Hematopoietic multipotent progenitor cell treated with erythropoietin and hydrocortisone succinate and interleukin-3 and kit ligand, for 6 days (in vitro differentiated cells): Measurements from ENCODE around the gene RABIF.
"Not testable (repeated sequence)": the region's sequence is repeated elsewhere in the genome, so short reads cannot be mapped to it uniquely, and the experiment has no call there.

ENCODE experiments used
- DNase-seq: peaks from one replicate; pipeline ENCODE4 v3.0.0-alpha.2; 2015

Gene RABIF

DNA sequence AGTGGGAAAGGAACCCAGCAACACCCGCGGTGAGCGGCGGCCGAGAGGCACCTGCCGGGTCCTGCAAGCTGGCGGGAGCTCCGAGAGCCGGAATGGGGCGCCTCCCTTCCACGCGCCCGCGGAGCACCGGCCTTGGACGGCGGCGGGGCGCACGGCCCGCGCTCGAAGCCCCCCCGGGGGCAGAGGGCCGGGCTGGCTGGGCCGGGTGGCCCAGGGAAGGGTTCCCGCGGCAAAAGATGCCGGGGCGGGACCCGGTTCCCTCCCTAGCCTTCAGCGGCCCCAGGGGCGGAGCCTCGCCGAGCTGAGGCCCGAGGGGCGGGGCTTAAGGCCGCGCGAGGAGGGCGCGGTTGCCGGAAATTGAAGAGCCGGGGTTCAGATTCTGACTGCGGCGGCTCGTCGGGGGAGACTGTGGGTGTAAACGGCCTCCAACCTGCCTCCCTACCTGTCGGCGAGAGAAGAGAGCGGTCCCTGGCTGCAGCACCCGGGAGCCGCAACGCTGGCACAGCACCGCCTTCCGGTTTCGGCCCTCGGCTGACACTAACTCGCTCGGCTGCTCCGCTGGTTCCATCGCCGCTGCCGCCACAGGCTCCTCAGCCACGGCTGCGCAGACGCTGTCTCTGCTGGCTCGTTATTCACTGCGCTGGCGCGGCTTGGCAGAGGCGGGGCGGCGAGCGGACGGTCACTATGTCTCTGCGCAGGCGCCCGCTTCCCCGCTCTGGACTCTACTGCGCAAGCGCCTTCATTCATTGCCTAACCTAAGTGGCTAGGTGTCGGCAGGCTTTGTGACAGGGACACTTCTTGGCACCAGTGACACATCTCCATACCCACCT, at the start of gene RABIF:
RABIF (minus strand) TSS at position 619 of the 830 bp plus-strand sequence; CDS start at position 568, 51 bp downstream.
- DNase-seq = peak; percentile 99

DNA sequence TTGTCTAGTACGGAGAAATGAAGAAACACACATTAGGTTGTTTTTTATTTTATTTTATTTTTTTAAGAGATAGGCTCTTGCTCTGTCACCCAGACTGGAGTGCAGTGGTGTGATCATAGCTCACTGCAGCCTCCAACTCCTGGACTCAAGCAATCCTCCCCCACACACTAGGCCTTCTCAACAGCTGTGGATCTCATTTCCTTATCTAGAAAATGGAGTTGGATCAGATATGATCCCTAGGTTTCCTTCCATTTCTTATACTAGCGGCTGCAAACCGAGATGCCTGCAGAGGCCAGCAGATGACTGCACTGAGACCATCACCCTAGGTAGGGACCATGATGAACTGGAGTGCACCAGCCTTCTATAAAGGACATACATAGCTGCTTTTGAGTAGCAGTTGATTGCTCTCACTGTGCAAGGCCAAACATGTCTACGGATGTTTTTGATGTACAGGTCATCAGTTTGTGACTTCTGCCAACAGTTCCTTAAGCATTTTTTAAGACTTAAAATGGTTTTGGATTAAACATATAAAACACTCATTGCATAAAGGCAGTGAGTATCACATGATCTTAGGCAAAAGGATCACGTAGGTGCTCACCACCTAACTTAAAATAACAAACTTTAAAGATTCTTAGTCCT, 49.5 kb upstream of the RABIF start:
- DNase-seq = peak; percentile 21

DNA sequence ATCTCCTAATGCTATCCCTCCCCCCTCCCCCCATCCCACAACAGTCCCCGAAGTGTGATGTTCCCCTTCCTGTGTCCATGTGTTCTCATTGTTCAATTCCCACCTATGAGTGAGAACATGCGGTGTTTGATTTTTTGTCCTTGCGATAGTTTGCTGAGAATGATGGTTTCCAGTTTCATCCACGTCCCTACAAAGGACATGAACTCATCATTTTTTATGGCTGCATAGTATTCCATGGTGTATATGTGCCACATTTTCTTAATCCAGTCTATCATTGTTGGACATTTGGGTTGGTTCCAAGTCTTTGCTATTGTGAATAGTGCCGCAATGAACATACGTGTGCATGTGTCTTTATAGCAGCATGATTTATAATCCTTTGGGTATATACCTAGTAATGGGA, 47.5 kb upstream of the RABIF start:
- DNase-seq = not testable (repeated sequence)

DNA sequence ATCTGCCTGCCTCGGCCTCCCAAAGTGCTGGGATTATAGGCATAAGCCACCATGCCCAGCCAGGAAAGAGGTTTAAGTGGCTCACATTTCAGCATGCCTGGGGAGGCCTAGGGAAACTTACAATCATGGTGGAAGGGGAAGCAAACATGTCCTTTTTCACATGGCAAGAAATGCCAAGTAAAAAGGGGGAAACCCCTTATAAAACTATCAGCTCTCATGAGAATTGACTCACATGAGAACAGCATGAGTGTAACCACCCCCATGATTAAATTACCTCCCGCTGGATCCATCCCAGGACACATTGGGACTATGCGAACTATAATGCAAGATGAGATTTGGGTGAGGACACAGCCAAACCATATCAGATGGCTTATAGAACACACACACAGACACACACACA, 46.9 kb upstream of the RABIF start:
- DNase-seq = no peak

DNA sequence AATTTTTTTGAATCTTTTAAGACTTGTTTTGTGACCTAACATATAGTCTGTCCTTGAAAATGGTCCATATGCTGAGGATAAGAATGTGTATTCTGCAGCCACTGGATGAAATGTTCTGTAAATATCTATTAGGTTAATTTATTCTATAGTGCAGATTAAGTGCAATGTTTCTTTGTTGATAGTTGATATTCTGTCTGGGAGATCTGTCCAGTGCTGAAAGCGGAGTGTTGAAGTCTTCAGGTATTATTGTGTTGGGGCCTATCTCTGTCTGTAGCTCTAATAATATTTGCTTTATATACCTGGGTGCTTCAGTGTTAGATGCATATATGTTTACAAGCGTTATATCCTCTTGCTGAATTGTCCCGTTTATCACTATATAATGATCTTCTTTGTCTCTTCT, 45.8 kb upstream of the RABIF start:
- no peak for DNase-seq

DNA sequence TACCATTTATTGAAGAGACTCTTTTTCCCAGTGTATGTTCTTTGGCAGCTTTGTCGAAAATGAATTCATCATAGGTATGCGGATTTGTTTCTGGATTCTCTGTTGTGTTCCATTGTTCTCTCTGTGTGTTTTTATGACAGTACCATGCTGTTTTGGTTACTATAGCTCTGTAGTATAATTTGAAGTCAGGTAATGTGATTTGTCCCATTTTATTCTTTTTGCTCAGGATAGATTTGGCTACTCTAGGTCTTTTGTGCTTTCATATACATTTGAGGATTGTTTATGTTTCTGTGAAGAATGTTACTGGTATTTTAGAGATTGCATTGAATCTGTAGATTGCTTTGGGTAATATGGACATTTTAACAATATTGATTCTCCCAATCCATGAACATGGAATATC, 43.5 kb upstream of the RABIF start:
- no peak for DNase-seq

DNA sequence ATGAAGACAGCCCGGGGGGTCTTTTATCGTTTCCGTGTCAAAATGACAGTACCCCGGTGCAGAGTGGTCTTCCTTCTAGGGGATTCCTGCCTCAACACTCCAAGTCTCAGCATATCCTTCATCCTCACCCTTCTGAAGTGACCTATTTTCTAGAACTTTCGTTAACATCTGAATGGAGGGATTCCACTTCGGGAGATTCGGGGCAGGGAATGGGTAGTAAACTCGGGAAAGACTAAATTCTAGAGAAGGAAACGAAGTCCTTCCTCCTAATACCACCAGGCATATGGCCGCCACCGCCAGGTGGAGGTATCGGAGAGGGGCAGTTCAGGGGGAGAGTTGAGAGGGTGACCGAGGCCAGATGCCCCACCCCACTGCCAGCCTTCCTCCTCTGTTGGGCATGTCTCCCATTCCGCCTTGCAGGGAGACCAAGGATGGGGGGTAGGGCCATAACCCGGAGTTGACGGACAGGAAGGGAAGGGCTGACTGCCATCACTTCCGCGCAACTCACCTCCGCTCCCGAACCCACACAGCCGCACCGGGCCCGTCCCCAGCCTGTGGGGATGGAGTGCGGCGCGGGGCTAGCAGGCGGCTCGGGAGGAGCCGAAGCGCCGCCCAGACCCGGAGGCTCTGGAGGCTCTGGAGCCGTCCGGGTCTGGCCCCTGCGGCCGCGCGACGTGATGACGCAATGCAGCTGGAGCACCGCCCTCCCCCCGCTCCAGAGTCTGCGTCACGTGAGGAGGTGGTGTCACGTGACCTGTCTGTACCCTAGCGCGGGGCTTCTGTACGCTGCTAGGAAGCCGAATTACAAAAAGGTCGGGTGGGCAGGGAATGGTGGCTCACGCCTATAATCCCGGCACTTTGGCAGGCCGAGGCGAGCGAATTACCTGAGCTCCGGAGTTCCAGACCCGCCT, 37.9 kb upstream of the RABIF start, which contains the start of gene KLHL12:
KLHL12 (minus strand) TSS at position 654 of the 911 bp plus-strand sequence. CDS start 2,072 bp downstream, outside the sequence.
- peak; percentile 99 for DNase-seq

DNA sequence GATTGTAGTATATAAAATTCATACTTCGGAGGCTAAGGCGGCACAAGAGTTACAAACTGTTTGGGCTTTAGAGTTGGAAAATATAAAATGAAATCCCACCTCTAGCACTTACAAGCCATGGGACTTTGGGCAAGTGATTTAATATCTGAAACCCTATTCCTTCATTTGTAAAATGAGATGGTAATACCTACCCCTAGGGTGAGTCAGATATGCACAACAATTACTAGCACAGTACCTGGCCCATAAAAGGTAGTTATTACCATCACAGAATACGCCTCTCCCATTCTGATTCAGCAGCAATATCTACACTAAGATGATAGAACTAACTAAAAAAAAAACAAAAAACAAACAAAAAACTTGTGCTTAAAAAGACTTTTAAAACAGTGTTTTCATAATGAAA, 34.6 kb upstream of the RABIF start:
- no peak for DNase-seq

DNA sequence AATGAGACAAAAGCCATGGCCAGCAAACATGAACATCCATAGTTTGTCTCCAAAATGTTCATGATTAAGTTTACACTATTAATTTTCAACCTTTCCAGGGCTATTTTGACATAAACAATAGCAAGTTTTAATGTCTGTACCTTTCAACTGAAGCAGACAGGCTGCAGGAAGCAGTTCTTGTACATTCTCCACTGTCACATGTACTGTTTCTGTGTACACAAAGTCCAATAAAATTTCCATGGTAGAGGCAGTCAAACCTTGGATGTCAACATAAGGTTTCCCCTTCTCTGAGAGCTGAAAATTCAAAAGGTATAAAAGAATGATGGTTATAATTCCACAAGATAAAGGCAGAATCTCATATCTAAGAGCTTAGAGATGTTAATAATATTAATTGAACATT, 30.7 kb upstream of the RABIF start:
- DNase-seq = no peak

DNA sequence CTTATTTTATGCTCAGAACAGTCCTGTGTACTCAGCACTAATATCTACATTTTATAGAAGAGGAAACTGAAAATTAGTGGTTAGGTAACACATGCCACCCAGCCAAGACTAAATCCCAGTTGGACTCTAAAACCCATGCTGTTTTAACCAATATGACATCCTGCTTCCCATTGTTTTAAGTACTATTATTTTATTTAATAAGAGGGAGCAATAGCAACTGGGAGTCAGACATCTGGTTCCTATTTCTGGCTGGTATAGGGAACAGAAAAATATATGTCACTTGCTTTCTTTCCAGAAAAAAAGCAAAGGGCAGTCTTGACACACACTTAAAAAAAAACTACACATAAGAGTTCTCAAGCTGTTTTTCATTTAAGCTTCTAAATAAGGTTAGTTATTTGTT, 26.2 kb upstream of the RABIF start:
- no peak for DNase-seq

DNA sequence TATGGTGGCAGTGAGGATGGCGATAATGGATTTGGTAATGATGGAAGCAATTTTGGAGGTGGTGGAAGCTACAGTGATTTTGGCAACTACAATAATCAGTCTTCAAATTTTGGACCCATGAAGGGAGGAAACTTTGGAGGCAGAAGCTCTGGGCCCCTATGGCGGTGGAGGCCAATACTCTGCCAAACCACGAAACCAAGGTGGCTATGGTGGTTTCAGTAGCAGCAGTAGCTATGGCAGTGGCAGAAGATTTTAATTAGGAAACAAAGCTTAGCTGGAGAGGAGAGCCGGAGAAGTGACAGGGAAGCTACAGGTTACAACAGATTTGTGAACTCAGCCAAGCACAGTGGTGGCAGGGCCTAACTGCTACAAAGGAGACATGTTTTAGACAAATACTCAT, 23.5 kb upstream of the RABIF start:
- DNase-seq = not testable (repeated sequence)

DNA sequence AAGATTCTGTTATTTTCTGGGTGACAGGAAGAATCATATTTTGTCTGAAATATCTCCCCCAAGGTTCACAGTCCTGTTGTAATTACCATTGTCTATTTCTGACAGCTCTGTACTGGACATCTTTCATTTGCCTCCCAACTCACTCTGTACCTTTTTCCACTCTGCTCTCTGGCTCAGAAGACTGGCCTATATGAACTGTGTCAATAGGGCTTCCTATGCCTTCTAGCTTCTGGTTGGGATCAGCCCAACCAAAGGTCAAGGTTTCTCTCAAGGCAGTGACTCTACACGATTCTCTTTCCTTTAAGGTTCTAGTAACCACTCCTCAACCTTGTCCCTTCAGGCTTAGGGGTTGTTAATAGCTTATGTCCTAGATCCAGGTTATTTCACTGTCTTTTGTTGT, 20.5 kb upstream of the RABIF start:
- DNase-seq = no peak

DNA sequence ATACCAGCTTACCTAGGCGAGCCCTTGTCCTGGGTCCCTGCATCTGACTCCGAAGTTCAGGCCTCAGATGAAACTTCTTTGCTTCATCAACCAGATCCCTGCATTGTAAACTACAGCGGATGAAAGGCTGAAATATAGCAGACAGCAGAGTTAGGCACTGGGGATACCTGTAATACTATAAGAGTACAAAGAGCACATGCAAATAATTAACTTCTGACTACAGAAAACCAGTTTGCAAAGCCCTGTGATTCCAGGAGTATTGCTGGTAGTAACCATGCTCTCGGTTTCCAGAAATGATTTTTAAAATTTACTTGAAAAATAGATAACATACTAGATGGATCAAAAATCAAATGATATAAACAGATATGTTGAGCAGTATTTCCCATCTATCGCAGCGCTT, 20.0 kb upstream of the RABIF start:
- DNase-seq = no peak

DNA sequence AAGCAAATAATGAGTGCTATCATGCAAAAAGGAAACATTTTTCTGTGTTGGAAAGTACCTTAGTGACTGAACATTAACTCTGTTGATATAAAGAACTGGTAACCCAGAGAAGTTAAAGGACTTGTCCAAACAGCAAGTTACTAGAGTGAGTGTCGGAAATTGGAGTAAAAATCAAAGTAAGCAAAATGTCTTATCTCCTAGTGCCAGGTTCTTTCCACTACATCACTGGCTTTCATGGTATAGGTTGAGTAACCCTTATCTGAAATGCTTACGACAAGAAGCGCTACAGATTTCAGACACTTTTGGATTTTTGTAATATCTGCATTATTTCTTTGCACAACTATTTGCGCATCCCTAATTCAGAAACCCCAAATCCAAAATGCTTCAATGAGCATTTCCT, 16.4 kb upstream of the RABIF start:
- no peak for DNase-seq

DNA sequence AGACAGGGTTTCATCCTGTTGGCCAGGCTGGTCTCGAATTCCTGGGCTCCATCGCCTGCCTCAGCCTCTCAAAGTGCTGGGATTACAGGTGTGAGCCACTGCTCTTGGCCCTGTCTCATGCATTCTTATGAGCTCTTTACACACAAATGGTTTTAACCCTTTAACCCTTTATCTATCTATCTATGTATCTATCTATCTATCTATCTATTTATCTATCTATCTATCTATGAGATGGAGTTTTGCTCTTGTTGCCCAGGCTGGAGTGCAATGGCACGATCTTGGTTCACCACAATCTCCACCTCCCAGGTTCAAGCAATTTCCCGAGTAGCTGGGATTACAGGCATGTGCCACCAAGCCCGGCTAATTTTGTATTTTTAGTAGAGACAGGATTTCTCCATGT, 14.9 kb upstream of the RABIF start:
- DNase-seq = not testable (repeated sequence)

DNA sequence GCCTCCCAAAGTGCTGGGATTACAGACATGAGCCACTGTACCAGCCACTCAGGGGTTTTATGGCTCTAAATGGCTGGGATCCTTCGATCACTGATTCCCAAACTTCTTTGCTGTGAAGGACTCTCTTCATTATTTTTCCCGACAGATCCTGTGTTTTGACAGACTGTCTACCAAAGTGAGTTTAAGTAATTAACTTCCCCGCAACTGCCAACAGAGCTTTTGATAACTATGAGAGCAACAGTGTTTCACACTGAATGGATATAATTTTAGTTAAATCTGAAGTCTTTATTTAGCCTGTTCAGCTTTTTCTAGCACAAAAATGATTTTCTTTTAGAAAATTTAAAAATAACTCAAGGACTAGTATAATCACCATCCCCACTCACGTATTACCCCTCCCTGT, 12.6 kb upstream of the RABIF start:
- no peak for DNase-seq

DNA sequence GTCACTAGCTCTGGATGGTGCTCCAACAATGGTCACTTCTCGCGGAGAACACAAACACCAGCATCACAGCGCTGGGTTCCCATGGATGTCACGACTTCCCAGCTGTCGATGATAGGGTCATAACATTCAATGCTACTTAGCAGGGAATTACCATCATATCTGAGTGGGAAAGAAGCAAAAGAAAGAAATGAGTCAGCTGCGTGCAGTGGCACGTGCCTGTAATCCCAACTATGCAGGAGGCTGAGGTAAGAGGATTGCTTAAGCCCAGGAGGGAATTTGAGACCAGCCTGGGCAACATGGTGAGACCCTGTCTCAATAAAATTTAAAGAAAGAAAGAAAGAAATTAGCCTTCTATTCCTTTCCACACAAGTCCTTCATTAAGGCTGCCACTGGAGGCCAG, 3.6 kb upstream of the RABIF start:
- DNase-seq = no peak

DNA sequence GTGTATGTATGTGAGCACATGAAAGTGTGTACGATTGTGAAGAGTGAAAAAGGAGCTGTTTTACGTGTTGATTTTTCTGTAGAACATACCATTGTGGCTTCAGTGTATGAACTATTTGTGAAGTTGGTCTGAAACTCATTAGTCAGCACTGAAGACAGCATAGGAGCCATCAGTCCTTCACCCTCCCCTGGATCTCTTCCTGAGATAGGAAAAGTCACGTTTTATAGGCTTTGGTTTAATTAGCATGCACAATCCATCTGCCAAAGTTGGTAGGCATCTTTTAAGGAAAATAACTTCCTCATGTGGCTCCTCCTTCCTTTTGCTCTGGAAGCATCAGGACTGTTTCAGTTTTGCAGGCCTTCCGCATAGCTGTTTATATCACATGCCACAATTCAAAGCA, 1.4 kb upstream of the RABIF start:
- DNase-seq = no peak

DNA sequence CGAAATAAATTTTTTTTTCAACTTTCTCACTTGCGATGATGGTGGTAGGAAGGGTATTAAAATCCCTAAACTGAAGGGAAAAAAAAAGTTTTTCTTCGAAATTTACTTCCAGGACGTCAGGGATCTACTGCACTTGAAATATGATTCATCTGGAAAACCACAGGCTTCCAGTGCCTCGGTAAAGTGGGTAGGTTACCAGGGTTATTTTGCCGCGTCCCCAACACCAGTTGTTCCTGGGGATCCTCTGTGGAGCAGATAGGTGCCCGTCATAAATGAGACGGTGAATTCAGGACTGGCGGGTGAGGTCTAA, 773 bp downstream of the RABIF start:
- no peak for DNase-seq

DNA sequence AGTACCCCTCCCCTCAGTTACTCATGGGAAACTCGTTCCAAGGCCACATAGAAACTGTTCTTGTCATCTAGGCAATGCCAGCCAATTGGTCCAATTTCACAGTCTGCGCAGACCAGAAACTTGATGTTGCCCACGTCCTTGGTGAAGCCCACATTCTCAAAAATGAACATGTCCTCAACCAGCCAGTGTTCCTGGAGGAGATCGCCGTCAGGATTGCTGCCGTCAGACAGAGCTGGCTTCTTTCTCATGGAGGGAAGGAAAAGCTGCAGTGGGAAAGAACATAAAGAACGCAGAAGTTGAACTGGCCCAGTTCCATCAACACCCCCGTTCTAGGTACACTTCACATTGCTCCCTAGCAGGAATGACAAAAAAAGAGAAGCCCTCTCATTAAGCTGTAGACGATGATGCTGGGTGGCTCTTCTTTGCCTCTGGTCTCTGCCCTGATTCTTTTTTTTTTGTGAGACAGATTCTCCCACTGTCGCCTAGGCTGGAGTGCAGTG, 7.9 kb downstream of the RABIF start:
- DNase-seq = no peak

DNA sequence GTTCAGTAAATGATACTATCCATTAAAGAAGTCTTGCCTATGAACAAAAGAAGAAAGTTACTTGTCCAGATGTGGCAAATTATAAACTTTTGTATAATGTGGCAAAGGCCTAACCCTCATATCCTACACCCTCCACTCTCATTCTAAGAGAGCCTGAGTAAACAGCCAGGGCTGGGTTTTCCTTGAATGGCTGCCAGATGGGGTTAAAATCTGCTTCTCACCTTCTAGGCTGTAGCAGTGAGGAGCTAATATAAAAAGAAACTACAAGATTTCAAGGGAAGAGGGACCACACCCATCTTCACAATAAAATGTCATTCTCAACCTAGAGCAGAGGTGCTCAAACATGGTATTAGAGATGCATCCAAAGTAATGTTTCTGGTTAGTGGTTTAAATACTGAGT, 8.9 kb downstream of the RABIF start:
- no peak for DNase-seq

DNA sequence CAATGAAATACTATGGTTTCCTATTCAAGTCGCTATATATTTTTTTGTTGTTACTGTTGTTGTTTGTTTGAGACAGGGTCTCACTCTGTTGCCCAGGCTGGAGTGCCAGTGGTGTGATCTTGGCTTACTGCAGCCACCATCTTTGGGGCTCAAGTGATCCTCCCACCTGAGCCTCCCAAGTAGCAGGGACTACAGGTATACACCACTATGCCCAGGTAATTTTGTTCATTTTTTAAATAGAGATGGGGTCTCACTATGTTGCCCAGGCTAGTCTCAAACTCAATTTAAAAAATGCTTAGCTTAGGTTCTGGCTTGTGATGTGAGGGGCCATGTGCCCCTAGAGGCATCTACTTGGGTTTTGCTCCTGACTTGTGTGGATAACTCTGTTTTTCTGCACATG, 9.8 kb downstream of the RABIF start:
- no peak for DNase-seq

DNA sequence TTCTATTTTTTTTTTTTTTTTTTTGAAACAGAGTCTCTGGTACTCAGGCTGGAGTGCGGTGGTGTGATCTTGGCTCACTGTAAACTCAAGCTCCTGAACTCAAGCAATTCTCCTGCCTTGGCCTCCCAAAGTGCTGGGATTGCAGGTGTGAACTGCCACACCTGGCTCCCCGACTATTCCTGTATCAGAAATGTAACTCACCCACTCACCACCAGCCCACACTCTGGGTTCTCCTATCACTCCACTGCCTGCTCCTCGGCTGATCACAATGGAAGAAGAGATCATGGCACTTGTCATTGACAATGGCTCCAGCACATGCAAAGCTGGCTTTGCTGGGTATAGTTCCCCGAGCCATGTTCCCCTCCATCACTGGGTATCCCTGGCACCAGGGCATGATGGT, 15.9 kb downstream of the RABIF start:
- no peak for DNase-seq
